ENCODE data around the gene CLDN4.
A peak's percentile ranks its signal among the peaks of the same experiment; 100 is the strongest.
"Not testable (repeated sequence)": the region's sequence is repeated elsewhere in the genome, so short reads cannot be mapped to it uniquely, and the experiment has no call there.

Gene CLDN4

GRCh38 chr7:73833251-73833919, 2.6 kb downstream of the CLDN4 start:
- peaks cover 10% of the 10 kb centered on the region in 2 donors for H3K27me3 ChIP-seq (ENCODE audit: control insufficient read depth in 1 of 2, insufficient read depth in 2 of 2, low read length in 2 of 2)
- no peak overlapping the region for H3K9ac ChIP-seq (ENCODE audit: low read length in 2 of 2)
- peaks cover 2% of the 10 kb centered on the region for H3K4me1 ChIP-seq (ENCODE audit: control insufficient read depth, insufficient read depth, low read length)
- no peak overlapping the region for H3K27ac ChIP-seq (ENCODE audit: low read length)
- H3K9me3 ChIP-seq (ENCODE audit: control insufficient read depth in 2 of 2, low read length in 2 of 2): no peaks in the 10 kb centered on the region
- no peak overlapping the region for H3K4me3 ChIP-seq (ENCODE audit: low read length in 2 of 2)
- H3K36me3 ChIP-seq (ENCODE audit: control insufficient read depth in 2 of 2, insufficient read depth in 2 of 2, low read length in 2 of 2): no peaks in the 10 kb centered on the region

GRCh38 chr7:73834626-73835191, 3.9 kb downstream of the CLDN4 start:
- Histone ChIP-seq H3K27me3 (ENCODE audit: control insufficient read depth in 1 of 2, insufficient read depth in 2 of 2, low read length in 2 of 2) (peaks cover 6 to 10% of the 10 kb centered on the region in 2 donors), H3K27ac (ENCODE audit: low read length) (no peak overlapping the region), H3K4me3 (ENCODE audit: low read length in 2 of 2) (no peak overlapping the region), H3K36me3 (ENCODE audit: control insufficient read depth in 2 of 2, insufficient read depth in 2 of 2, low read length in 2 of 2) (no peaks in the 10 kb centered on the region), H3K9ac (ENCODE audit: low read length in 2 of 2) (no peak overlapping the region), H3K4me1 (ENCODE audit: control insufficient read depth, insufficient read depth, low read length) (peaks cover 2% of the 10 kb centered on the region), H3K9me3 (ENCODE audit: control insufficient read depth in 2 of 2, low read length in 2 of 2) (no peaks in the 10 kb centered on the region)

- H3K4me3 ChIP-seq (ENCODE audit: low read length in 2 of 2); H3K9ac ChIP-seq (ENCODE audit: low read length in 2 of 2); H3K27me3 ChIP-seq (ENCODE audit: control insufficient read depth in 1 of 2, insufficient read depth in 2 of 2, low read length in 2 of 2); H3K36me3 ChIP-seq (ENCODE audit: control insufficient read depth in 2 of 2, insufficient read depth in 2 of 2, low read length in 2 of 2); H3K27ac ChIP-seq (ENCODE audit: low read length); H3K4me1 ChIP-seq (ENCODE audit: control insufficient read depth, insufficient read depth, low read length); H3K9me3 ChIP-seq (ENCODE audit: control insufficient read depth in 2 of 2, low read length in 2 of 2): not testable (repeated sequence)
These were observed 6.4 kb downstream of the CLDN4 start for GRCh38 chr7:73837167-73837566.

- no peaks in the 10 kb centered on the region for H3K9me3 ChIP-seq (ENCODE audit: control insufficient read depth in 2 of 2, low read length in 2 of 2)
- H3K4me3 ChIP-seq (ENCODE audit: low read length in 2 of 2): no peak overlapping the region
- no peaks in the 10 kb centered on the region for H3K36me3 ChIP-seq (ENCODE audit: control insufficient read depth in 2 of 2, insufficient read depth in 2 of 2, low read length in 2 of 2)
- H3K4me1 ChIP-seq (ENCODE audit: control insufficient read depth, insufficient read depth, low read length): peaks cover 13% of the 10 kb centered on the region
- no peak overlapping the region for H3K9ac ChIP-seq (ENCODE audit: low read length in 2 of 2)
- no peak overlapping the region for H3K27ac ChIP-seq (ENCODE audit: low read length)
- no peaks in the 10 kb centered on the region for H3K27me3 ChIP-seq (ENCODE audit: control insufficient read depth in 1 of 2, insufficient read depth in 2 of 2, low read length in 2 of 2)
These were observed 7.8 kb downstream of the CLDN4 start for GRCh38 chr7:73838642-73839041.

GRCh38 chr7:73839290-73839689, 8.5 kb downstream of the CLDN4 start:
- Histone ChIP-seq H3K27me3 (ENCODE audit: control insufficient read depth in 1 of 2, insufficient read depth in 2 of 2, low read length in 2 of 2) (no peaks in the 10 kb centered on the region), H3K4me1 (ENCODE audit: control insufficient read depth, insufficient read depth, low read length) (peaks cover 13% of the 10 kb centered on the region), H3K9ac (ENCODE audit: low read length in 2 of 2) (no peak overlapping the region), H3K4me3 (ENCODE audit: low read length in 2 of 2) (no peak overlapping the region), H3K36me3 (ENCODE audit: control insufficient read depth in 2 of 2, insufficient read depth in 2 of 2, low read length in 2 of 2) (no peaks in the 10 kb centered on the region), H3K27ac (ENCODE audit: low read length) (no peak overlapping the region), H3K9me3 (ENCODE audit: control insufficient read depth in 2 of 2, low read length in 2 of 2) (no peaks in the 10 kb centered on the region)

- H3K4me3 ChIP-seq (ENCODE audit: low read length in 2 of 2): no peak overlapping the region
- H3K9ac ChIP-seq (ENCODE audit: low read length in 2 of 2): no peak overlapping the region
- H3K27me3 ChIP-seq (ENCODE audit: control insufficient read depth in 1 of 2, insufficient read depth in 2 of 2, low read length in 2 of 2): no peaks in the 10 kb centered on the region
- peaks cover 13% of the 10 kb centered on the region for H3K4me1 ChIP-seq (ENCODE audit: control insufficient read depth, insufficient read depth, low read length)
- no peaks in the 10 kb centered on the region for H3K36me3 ChIP-seq (ENCODE audit: control insufficient read depth in 2 of 2, insufficient read depth in 2 of 2, low read length in 2 of 2)
- no peaks in the 10 kb centered on the region for H3K9me3 ChIP-seq (ENCODE audit: control insufficient read depth in 2 of 2, low read length in 2 of 2)
- no peak overlapping the region for H3K27ac ChIP-seq (ENCODE audit: low read length)
These were observed 9.2 kb downstream of the CLDN4 start for GRCh38 chr7:73839743-73840714.

- Histone ChIP-seq H3K9ac (ENCODE audit: low read length in 2 of 2) (no peak overlapping the region), H3K36me3 (ENCODE audit: control insufficient read depth in 2 of 2, insufficient read depth in 2 of 2, low read length in 2 of 2) (no peaks in the 10 kb centered on the region), H3K4me1 (ENCODE audit: control insufficient read depth, insufficient read depth, low read length) (peaks cover 13% of the 10 kb centered on the region), H3K9me3 (ENCODE audit: control insufficient read depth in 2 of 2, low read length in 2 of 2) (no peaks in the 10 kb centered on the region), H3K27me3 (ENCODE audit: control insufficient read depth in 1 of 2, insufficient read depth in 2 of 2, low read length in 2 of 2) (no peaks in the 10 kb centered on the region), H3K27ac (ENCODE audit: low read length) (no peak overlapping the region), H3K4me3 (ENCODE audit: low read length in 2 of 2) (no peak overlapping the region)
These were observed 10.1 kb downstream of the CLDN4 start for GRCh38 chr7:73840715-73841379.

- H3K4me3 ChIP-seq (ENCODE audit: low read length in 2 of 2): peak overlapping the region; percentile 89 to 92
- peaks cover 13% of the 10 kb centered on the region for H3K4me1 ChIP-seq (ENCODE audit: control insufficient read depth, insufficient read depth, low read length)
- H3K36me3 ChIP-seq (ENCODE audit: control insufficient read depth in 2 of 2, insufficient read depth in 2 of 2, low read length in 2 of 2): no peaks in the 10 kb centered on the region
- no peaks in the 10 kb centered on the region for H3K9me3 ChIP-seq (ENCODE audit: control insufficient read depth in 2 of 2, low read length in 2 of 2)
- no peak overlapping the region for H3K27ac ChIP-seq (ENCODE audit: low read length)
- peak overlapping the region; percentile 74 to 75 for H3K9ac ChIP-seq (ENCODE audit: low read length in 2 of 2)
- H3K27me3 ChIP-seq (ENCODE audit: control insufficient read depth in 1 of 2, insufficient read depth in 2 of 2, low read length in 2 of 2): no peaks in the 10 kb centered on the region
These were observed 10.9 kb downstream of the CLDN4 start for GRCh38 chr7:73841689-73842066.

GRCh38 chr7:73842067-73842976, 11.5 kb downstream of the CLDN4 start, which contains the start of gene METTL27:
TSS of gene METTL27 (minus strand) at chr7:73842516. CDS start at chr7:73842140, 376 bp downstream.
- peak within 1 kb of the TSS; percentile 75 to 78 for H3K9ac ChIP-seq (ENCODE audit: low read length in 2 of 2)
- no peaks in the 10 kb centered on the region for H3K27me3 ChIP-seq (ENCODE audit: control insufficient read depth in 1 of 2, insufficient read depth in 2 of 2, low read length in 2 of 2)
- H3K27ac ChIP-seq (ENCODE audit: low read length): peak within 1 kb of the TSS; percentile 41
- peaks cover 13% of the 10 kb centered on the region for H3K4me1 ChIP-seq (ENCODE audit: control insufficient read depth, insufficient read depth, low read length)
- no peaks in the 10 kb centered on the region for H3K9me3 ChIP-seq (ENCODE audit: control insufficient read depth in 2 of 2, low read length in 2 of 2)
- no peaks in the 10 kb centered on the region for H3K36me3 ChIP-seq (ENCODE audit: control insufficient read depth in 2 of 2, insufficient read depth in 2 of 2, low read length in 2 of 2)
- peak within 1 kb of the TSS; percentile 89 to 92 for H3K4me3 ChIP-seq (ENCODE audit: low read length in 2 of 2)
